ENCODE results near the gene MRPL45.
A peak's percentile ranks its signal among the peaks of the same experiment; 100 is the strongest.

The MRPL45 gene

GRCh38 chr17:38350035-38350434, 53.1 kb downstream of the MRPL45 start:
- DNase-seq = no peak

GRCh38 chr17:38351412-38352222, 54.6 kb downstream of the MRPL45 start, which contains the start of gene SOCS7:
Gene SOCS7, plus strand, starts transcription at chr17:38351844. Its CDS starts 209 bp downstream, at chr17:38352053.
- DNase-seq = peak; percentile 99

GRCh38 chr17:38352245-38353085, 55.5 kb downstream of the MRPL45 start:
- no peak for DNase-seq

DNA sequence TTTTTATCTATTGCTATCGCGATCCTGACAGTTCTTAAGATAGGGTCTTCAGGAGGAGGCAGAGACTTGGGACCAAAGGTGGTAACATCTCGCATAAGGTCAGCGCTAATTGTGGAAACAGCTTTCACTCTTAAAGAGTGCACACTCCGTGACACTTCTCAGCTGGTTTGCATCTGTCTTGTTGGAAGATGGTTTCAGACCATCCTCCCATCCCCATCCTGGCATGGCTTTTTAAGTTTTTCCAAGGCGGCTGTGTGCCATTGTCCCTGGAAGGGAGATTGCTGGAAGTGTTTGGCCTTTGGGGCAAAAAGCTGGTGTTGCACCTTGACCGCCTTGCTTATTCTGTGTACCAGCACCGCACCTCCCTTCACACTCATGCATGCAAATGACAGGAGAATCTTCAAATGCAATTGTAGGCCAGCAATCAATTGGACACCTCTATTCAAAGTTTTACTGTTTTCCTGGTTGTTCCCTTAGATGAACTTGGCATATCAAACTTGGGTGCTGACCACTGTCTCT, 56.2 kb downstream of the MRPL45 start:
- peak; percentile 54 for DNase-seq

- no peak for DNase-seq
Measured at GRCh38 chr17:38353668-38354067, 56.7 kb downstream of the MRPL45 start.

DNA sequence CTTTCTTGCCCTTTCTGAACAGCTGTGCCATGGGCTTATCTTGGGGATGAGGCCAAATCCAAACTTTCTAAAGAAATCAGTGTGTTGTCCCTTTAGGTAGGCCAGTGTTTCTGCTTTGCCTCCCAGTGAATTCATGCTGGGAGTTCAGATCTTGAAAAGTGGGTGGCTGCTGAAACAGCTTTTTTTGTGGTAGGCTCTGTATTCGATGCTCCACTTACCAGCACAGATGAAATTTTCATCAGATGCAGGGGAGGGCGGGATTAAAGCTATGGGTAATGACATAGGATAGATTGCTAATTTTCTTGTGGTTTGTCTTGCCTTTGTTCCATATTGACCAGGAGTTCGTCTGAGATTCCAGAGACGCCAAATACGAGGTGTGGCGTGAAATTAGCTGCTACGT, 57.5 kb downstream of the MRPL45 start:
- DNase-seq = no peak

DNA sequence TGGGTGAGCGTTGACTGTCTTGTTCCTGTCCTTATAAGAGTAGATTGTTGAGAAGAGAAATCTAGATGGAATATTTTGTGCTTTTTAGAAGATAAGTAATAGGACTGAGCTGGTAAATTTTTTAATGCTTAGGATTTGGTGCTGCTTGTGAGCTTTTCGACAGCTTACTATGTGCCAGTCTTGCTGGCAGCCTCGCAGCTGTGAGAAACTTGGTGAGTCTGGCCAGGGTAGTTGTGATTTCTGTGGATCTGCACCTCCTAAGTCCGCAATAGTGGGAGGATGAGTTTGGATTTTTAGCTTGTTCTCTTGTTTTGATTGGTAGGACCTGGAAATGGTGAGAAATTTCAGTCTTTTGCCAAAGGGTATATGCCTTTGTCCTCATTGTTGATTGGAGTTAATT, 58.3 kb downstream of the MRPL45 start:
- DNase-seq = no peak

DNA sequence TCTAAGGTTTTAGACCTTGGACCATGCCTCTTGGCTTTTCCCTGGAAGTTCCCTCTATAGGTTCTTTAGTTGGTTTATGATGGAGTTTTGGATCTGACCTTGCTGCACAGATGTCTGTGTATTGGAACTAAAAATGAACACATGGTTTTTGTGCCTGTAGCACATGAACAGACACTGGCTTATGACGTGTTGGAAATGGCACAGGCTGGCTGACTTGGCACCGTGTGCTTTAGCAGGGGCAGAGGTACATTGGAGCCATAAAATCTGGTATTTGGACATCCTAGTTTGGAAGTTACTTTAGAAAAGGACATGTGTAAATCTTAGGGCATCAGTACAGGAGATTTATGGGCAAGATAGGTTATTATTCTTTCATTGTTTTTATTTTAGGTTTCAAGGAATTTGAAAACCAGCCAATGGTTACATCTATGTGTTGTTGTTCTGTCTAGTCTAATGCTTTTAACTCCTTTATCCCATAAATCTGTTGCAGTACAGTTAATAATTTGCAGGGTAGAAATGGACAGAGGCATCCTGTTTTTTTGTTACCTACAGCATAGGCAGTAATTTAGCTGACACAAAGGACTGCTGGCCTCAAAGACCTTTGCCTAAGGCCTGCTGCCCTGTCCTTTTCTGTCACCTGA, 60.6 kb downstream of the MRPL45 start:
- no peak for DNase-seq

- DNase-seq = no peak
Measured at GRCh38 chr17:38358586-38359513, 61.9 kb downstream of the MRPL45 start.

GRCh38 chr17:38361694-38362465, 64.9 kb downstream of the MRPL45 start:
- DNase-seq = no peak

- no peak for DNase-seq
Measured at GRCh38 chr17:38363016-38363415, 66.0 kb downstream of the MRPL45 start.

GRCh38 chr17:38364741-38365140, 67.8 kb downstream of the MRPL45 start:
- DNase-seq = no peak

DNA sequence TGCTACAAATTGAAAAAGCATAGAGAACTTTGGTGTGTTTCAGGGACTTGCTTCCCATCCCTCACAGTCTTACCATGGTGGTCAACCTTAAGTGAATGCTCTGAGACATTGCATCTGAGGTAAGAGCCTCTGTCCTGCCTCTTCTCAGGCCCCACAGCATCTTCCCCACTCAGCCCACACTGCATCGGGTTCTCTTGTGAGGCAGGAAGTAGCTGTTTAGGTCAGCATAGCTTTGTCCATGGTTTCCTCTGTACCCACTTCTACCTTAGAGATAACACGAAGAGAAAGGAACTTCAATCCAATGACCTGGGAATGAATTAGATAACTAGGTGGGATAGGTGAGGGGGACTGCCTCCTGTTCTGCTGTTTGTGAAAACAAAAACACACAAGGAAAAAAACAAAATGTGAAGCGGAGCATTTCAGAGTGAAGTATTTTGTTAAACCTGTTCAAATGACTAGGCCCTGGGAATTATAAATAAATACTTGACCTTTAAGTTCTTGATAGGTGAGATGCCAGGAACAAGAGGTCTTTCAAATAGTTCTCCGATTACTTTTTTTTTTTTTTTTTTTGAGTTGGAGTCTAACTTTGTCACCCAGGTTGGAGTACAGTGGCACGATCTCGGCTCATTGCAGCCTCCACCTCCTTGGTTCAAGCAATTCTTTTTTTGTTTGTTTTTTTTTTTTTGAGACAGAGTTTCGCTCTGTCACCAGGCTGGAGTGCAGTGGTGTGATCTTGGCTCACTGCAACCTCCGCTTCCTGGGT, 72.3 kb downstream of the MRPL45 start:
- no peak for DNase-seq
